ENCODE results near the gene SSTR5.
"Not testable (repeated sequence)": the region's sequence is repeated elsewhere in the genome, so short reads cannot be mapped to it uniquely, and the experiment has no call there.

The SSTR5 gene

GRCh38 chr16:1073566-1074378 is 1.2 kb downstream of the SSTR5 start:
- no peak for DNase-seq (ENCODE audit: low spot score)

- DNase-seq (ENCODE audit: low spot score): no peak
Measured at GRCh38 chr16:1074379-1074649, 1.8 kb downstream of the SSTR5 start.

- no peak for DNase-seq (ENCODE audit: low spot score)
Measured at GRCh38 chr16:1075546-1075945, 3.0 kb downstream of the SSTR5 start.

- no peak for DNase-seq (ENCODE audit: low spot score)
Measured at GRCh38 chr16:1076801-1077576, 4.4 kb downstream of the SSTR5 start.

- no peak for DNase-seq (ENCODE audit: low spot score)
Measured at GRCh38 chr16:1077877-1078578, 5.5 kb downstream of the SSTR5 start.

- no peak for DNase-seq (ENCODE audit: low spot score)
Measured at GRCh38 chr16:1078579-1079021, 6.1 kb downstream of the SSTR5 start.

- DNase-seq (ENCODE audit: low spot score): no peak
Measured at GRCh38 chr16:1079341-1079740, 6.8 kb downstream of the SSTR5 start.

- DNase-seq (ENCODE audit: low spot score): no peak
Measured at GRCh38 chr16:1079786-1080525, 7.4 kb downstream of the SSTR5 start.

- DNase-seq (ENCODE audit: low spot score): no peak
Measured at GRCh38 chr16:1080801-1081733, 8.5 kb downstream of the SSTR5 start.

- DNase-seq (ENCODE audit: low spot score): no peak
Measured at GRCh38 chr16:1081734-1082265, 9.3 kb downstream of the SSTR5 start.

GRCh38 chr16:1082266-1082951 is 9.9 kb downstream of the SSTR5 start:
- DNase-seq (ENCODE audit: low spot score): no peak

GRCh38 chr16:1082952-1083675 is 10.6 kb downstream of the SSTR5 start:
- DNase-seq (ENCODE audit: low spot score): no peak

GRCh38 chr16:1084971-1085370 is 12.4 kb downstream of the SSTR5 start:
- DNase-seq (ENCODE audit: low spot score): no peak

- not testable (repeated sequence) for DNase-seq (ENCODE audit: low spot score)
Measured at GRCh38 chr16:1086443-1086842, 13.9 kb downstream of the SSTR5 start.

- DNase-seq (ENCODE audit: low spot score): no peak
Measured at GRCh38 chr16:1088295-1089170, 16.0 kb downstream of the SSTR5 start.

- DNase-seq (ENCODE audit: low spot score): no peak
Measured at GRCh38 chr16:1089439-1089821, 16.9 kb downstream of the SSTR5 start.

- no peak for DNase-seq (ENCODE audit: low spot score)
Measured at GRCh38 chr16:1089822-1090619, 17.5 kb downstream of the SSTR5 start.

All from GM03348 (cell line).